Stimulated activated CD8-positive, alpha-beta memory T cell treated with anti-CD3 and anti-CD28 coated beads, Interleukin-7, amount 100 ng/mL, for 48 hours (primary cell): Measurements from ENCODE around the gene B4GALT3.
A peak's percentile ranks its signal among the peaks of the same experiment; 100 is the strongest.

ENCODE experiments used
- DNase-seq, 2 donors: peaks; one replicate each; pipeline ENCODE4 v3.0.0-alpha.2; 2020; ENCODE audit warnings: low read depth in 1 of 2; ENCODE audit errors: extremely low read depth in 1 of 2

The B4GALT3 gene

GRCh38 chr1:161206411-161207140 is 29.3 kb upstream of the B4GALT3 start:
- DNase-seq: no peak

- peak; percentile 88 to 96 for DNase-seq
Measured at GRCh38 chr1:161201836-161202712, 24.8 kb upstream of the B4GALT3 start, which contains the start of gene NDUFS2. NDUFS2 (plus strand) TSS chr1:161202367; CDS start chr1:161202386, 19 bp downstream.

- no peak for DNase-seq
Measured at GRCh38 chr1:161200992-161201835, 23.9 kb upstream of the B4GALT3 start.

- no peak for DNase-seq
Measured at GRCh38 chr1:161200421-161200991, 23.2 kb upstream of the B4GALT3 start.

- no peak for DNase-seq
Measured at GRCh38 chr1:161199506-161200139, 22.3 kb upstream of the B4GALT3 start.

GRCh38 chr1:161198897-161199431 is 21.7 kb upstream of the B4GALT3 start, which contains the start of gene ADAMTS4:
ADAMTS4 (minus strand) TSS chr1:161199054; CDS start chr1:161198627, 427 bp downstream.
- DNase-seq: no peak

GRCh38 chr1:161198194-161198896 is 21.0 kb upstream of the B4GALT3 start:
- DNase-seq: no peak

- no peak for DNase-seq
Measured at GRCh38 chr1:161197560-161198193, 20.4 kb upstream of the B4GALT3 start.

GRCh38 chr1:161196521-161197451 is 19.5 kb upstream of the B4GALT3 start:
- no peak for DNase-seq

GRCh38 chr1:161196111-161196510 is 18.8 kb upstream of the B4GALT3 start:
- no peak for DNase-seq

GRCh38 chr1:161195171-161195570 is 17.9 kb upstream of the B4GALT3 start:
- DNase-seq: no peak

GRCh38 chr1:161193561-161194235 is 16.4 kb upstream of the B4GALT3 start:
- DNase-seq: no peak

- DNase-seq: no peak
Measured at GRCh38 chr1:161192476-161193465, 15.5 kb upstream of the B4GALT3 start.

- DNase-seq: no peak
Measured at GRCh38 chr1:161191971-161192370, 14.7 kb upstream of the B4GALT3 start.

GRCh38 chr1:161190962-161191521 is 13.7 kb upstream of the B4GALT3 start:
- DNase-seq: no peak

GRCh38 chr1:161189036-161189435 is 11.7 kb upstream of the B4GALT3 start:
- no peak for DNase-seq
